Measurements from ENCODE around the gene AKIRIN2.

AKIRIN2 gene

DNA sequence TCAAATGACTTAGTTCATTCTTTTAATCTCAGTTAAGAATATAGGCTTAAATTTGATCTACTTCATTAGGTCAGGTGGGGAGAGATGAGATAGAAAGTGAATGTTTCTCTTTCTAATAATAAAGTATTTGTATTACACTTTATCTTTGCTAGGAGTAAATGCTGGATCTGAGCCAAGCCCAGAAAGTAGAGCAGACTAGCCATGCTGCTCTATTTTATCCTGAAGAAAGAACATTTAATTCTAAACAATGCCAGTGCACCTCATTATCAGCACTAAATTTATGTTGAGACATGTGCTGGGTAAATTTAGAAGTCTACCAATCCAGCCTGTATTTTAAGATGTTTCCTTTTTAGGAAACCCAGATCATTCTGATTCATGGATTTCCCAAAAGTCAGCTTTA, 43.5 kb downstream of the AKIRIN2 start:
- in situ Hi-C loops (cut with MboI; ENCODE audit: low sequenced_read_pairs), result no loop called here

DNA sequence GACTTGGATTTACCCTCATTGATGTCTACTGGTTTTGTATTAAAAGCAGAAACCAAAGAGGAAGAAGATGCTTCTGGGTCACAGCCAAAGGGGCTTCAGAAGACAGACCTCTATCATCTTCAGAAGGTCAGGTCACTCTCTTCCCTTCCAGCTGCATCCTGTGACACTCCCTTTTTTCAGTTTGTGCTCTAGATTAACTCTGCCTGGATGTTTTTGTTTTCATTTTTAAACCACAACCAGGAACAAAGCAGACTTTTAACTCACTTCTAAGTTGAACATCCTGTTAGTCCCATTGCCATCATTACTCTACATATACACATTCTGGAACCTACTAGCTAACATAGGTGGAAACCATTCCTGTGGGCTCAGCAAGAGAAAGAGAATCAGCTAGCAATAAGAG, 45.2 kb downstream of the AKIRIN2 start:
- in situ Hi-C loops (cut with MboI; ENCODE audit: low sequenced_read_pairs), result no loop called here

DNA sequence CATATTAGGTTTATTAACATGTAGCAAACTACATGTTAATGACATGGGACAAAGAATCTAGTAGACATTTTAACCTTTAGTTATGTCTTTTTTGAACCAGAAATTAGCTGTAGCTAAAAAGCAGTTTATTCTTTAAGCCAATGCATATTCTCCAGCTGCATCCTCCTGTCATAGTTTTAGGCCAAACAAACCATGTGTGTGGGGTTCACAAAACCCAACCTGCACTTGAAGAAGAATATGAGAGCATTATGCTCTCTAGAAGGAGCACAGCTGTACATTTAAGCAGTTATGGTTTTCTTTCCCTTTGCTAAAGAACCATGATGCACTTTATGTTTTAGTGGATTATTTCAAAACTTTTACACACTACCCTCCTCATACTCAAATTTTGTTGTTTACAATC, 46.2 kb downstream of the AKIRIN2 start:
- in situ Hi-C loops (cut with MboI; ENCODE audit: low sequenced_read_pairs), result no loop called here

DNA sequence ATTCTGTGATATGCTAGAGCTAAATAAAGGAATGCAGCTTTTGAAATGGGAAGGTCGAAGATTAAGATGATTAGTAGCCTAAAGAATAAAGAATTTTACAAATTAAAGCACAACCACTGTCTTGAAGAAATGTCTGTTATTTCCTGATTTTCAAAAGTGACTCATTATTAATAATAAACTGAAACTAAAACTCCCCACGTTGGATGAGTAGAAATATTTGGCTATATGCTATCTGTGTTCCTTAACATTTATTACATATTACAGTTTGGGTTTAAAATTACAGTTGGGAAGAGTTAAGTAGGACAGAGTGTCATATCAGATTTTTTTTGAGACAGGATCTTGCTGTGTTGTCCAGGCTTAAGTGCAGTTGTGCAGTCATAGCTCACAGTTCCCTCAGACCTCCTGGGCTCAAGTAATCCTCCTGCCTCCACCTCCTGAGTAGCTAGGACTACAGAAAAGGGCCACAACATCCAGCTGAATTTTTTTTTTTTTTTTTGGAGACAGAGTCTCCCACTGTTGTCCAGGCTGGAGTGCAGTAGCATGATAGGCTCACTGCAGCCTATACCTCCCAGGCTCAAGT, 47.1 kb downstream of the AKIRIN2 start:
- in situ Hi-C loops (cut with MboI; ENCODE audit: low sequenced_read_pairs), result no loop called here

- in situ Hi-C loops (cut with MboI; ENCODE audit: low sequenced_read_pairs), result no loop called here
Measured at GRCh38 chr6:87654122-87654521, 47.9 kb downstream of the AKIRIN2 start.

- in situ Hi-C loops (cut with MboI; ENCODE audit: low sequenced_read_pairs), result no loop called here
Measured at GRCh38 chr6:87653074-87653962, 48.7 kb downstream of the AKIRIN2 start.

DNA sequence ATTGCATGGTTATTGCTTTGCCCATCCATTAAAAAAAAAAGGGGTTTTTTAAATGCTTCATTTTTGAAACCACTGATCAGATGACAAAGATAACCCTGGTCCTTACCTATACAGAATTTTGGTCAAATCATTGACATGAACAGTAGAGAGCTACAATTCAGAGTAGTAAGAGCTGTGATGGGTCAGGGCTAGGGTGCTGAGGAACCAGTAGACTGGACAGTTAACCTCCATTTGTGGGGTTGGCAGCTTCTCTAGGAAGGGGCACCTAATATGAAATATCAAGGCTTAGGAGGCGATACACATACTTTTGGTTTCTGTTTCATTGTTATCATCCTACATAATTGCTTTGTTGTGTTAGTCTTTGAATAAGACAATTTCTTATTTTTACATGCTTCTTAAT, 57.0 kb downstream of the AKIRIN2 start:
- in situ Hi-C loops (cut with MboI; ENCODE audit: low sequenced_read_pairs), result no loop called here

DNA sequence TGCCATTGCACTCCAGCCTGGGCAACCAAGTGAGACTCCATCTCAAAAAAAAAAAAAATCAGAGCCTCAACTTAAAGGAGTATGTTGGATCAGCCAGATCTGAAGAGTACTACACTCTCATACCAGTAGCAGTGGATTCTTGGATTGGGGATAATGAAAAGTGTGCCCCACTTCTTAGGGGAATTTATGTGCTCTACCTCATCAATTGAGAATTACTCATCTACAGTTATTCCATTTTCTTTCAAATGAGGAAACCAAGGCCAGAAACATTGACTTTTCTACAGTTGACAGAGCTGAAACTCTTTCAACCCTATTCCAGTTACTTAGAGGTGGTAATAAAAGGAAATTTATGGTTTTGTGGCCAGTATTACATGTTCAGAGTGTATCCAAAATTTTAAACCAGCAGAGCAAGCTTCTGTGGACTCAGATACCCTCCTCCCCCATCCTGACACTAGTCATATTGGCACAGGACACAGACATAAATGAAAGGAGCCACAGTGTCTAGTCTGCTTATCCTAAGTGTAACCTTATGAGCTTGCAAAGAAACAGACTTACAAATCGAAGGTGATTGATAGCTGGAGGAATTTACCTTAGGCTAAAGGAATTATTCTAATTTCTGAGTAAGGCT, 60.9 kb downstream of the AKIRIN2 start:
- in situ Hi-C loops (cut with MboI; ENCODE audit: low sequenced_read_pairs), result no loop called here

DNA sequence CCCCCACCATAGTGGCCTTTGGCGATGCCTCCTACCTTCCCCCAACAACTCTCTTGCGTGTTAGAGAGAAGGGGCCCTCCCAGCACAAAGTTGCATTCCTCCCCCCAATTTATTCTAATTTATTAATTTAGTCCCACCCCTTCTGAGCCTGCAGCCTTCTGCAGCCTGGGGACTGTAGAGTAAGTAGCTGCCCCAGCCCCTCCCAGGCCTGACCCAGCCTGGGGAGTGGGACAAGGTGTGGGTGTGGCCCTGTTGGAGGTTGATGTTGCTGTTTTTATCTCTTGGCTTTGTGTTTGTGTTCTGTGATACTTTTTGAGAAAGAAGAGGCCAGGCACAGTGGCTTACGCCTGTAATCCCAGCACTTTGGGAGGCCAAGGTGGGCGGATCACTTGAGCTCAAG, 62.7 kb downstream of the AKIRIN2 start:
- in situ Hi-C loops (cut with MboI; ENCODE audit: low sequenced_read_pairs), result no loop called here

- in situ Hi-C loops (cut with MboI; ENCODE audit: low sequenced_read_pairs), result no loop called here
Measured at GRCh38 chr6:87637106-87637505, 64.9 kb downstream of the AKIRIN2 start.

- in situ Hi-C loops (cut with MboI; ENCODE audit: low sequenced_read_pairs), result no loop called here
Measured at GRCh38 chr6:87636315-87636714, 65.7 kb downstream of the AKIRIN2 start.

GRCh38 chr6:87633851-87634250, 68.2 kb downstream of the AKIRIN2 start:
- in situ Hi-C loops (cut with MboI; ENCODE audit: low sequenced_read_pairs), result no loop called here

DNA sequence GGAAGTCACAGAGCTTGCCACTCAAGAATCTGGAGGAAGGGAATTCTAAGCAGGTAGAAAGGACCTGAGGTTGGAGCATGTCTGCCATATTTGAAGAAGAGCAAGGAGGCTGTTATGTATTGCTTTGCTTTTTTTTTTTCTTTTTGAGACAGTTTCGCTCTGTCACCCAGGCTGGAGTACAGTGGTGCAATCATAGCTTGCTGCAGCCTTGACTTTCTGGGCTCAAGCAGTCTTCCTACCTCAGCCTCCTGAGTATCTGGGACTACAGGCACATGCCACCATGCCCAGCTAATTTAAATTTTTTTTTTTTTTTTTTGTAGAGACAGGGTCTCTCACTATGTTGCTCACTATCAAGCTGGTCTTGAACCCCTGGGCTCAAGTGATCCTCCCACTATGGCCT, 71.3 kb downstream of the AKIRIN2 start:
- in situ Hi-C loops (cut with MboI; ENCODE audit: low sequenced_read_pairs), result no loop called here

DNA sequence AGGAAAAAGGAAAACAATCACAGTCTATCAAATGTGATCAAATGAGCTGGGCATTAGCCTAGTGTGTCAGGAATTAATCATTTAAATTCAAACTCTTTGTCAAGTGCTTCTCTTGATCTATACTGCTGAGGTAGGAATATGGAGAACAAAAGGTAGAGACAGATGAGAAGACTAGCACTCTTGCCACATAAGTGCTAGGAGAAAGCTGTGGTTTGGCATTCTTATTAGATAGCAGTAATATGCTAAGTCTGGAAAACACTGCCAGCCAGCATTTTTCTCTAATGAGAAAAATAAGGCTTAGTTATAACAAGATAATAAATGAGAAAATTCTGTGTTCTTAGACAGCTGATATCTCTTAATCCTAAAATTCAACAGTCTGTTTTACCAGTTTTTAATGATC, 73.2 kb downstream of the AKIRIN2 start:
- in situ Hi-C loops (cut with MboI; ENCODE audit: low sequenced_read_pairs), result no loop called here

DNA sequence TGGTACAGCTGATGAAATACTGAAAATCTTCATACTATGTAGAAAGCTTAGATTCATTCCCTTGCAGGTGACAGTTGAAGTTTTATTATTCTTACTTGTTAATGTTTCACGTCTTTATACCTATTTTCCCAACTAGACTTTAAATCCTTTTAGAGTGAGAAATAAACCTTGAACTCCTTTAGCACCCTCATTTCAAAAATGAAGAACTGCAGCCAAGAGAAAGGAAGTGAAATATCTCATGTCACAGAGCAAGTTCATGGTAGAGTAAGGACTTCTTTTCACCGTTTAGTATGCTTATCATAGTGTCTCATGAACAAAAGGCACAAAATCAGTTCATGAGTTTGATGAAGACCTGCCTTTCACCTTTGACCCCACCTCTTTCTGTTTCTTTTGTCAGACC, 73.6 kb downstream of the AKIRIN2 start:
- in situ Hi-C loops (cut with MboI; ENCODE audit: low sequenced_read_pairs), result no loop called here

Measured in HL-60/S4 treated with phorbol 12-myristate 13-acetate at 8.2 ng/mL for 4 days and 3 days (cell line).